Neural cell (in vitro differentiated cells): Measurements from ENCODE around the gene ANKRD10. TPM values are rescaled to one million over a fixed set of nuclear protein-coding genes. Genes with fewer than 3 reads are reported as not detected.

Source experiments
- H2AFZ ChIP-seq: fragments of 200-600, 300-800 bp; sonication (generic), shearing (Covaris generic); 2 replicates; pipeline ENCODE4 v1.6.0; 2014; ENCODE audit warnings: low read depth, mild to moderate bottlenecking, antibody characterized with exemption, low read length, moderate library complexity
- H3F3A ChIP-seq: fragments of 200-600 bp; shearing (Covaris generic); 2 replicates; pipeline ENCODE4 v1.6.1; 2016; ENCODE audit warnings: mild to moderate bottlenecking, moderate library complexity, mixed read lengths, antibody characterized with exemption, low read length; ENCODE audit not compliant: insufficient read depth, poor library complexity, severe bottlenecking
- H3K27ac ChIP-seq: fragments of 200-600, 300-800 bp; sonication (generic), shearing (Covaris generic); 2 replicates; pipeline ENCODE4 v1.5.1; 2014; ENCODE audit warnings: mild to moderate bottlenecking, low read length, moderate library complexity
- H3K27me3 ChIP-seq: fragments of 300-800, 200-600 bp; sonication (generic), shearing (Covaris generic); 2 replicates; pipeline ENCODE4 v1.6.0; 2014; ENCODE audit warnings: mild to moderate bottlenecking, low read depth, low read length, moderate library complexity; ENCODE audit not compliant: insufficient read depth
- H3K36me3 ChIP-seq: fragments of 300-800, 200-600 bp; sonication (generic), shearing (Covaris generic); 2 replicates; pipeline ENCODE4 v1.5.1; 2014; ENCODE audit warnings: mild to moderate bottlenecking, antibody characterized with exemption, low read length, moderate library complexity; ENCODE audit not compliant: insufficient read depth
- H3K4me2 ChIP-seq: fragments of 300-800, 200-600 bp; sonication (generic), shearing (Covaris generic); 2 replicates; pipeline ENCODE4 v1.6.0; 2014; ENCODE audit warnings: mild to moderate bottlenecking, low read length
- H3K4me3 ChIP-seq: fragments of 300-800, 200-600 bp; sonication (generic), shearing (Covaris generic); 2 replicates; pipeline ENCODE4 v1.5.1; 2014; ENCODE audit warnings: mild to moderate bottlenecking, low read length, moderate library complexity
- H3K79me2 ChIP-seq: fragments of 200-600 bp; shearing (Covaris generic); replicated peaks from 2 replicates; pipeline ENCODE4 v1.6.0; 2014; ENCODE audit warnings: mild to moderate bottlenecking, low read length, moderate library complexity; ENCODE audit not compliant: insufficient read depth
- H3K9ac ChIP-seq: fragments of 300-800, 200-600 bp; sonication (generic), shearing (Covaris generic); 2 replicates; pipeline ENCODE4 v1.6.1; 2016; ENCODE audit warnings: mild to moderate bottlenecking, low read length, mixed read lengths
- H3K9me2 ChIP-seq: fragments of 200-600 bp; shearing (Covaris generic); 2 replicates; pipeline ENCODE4 v1.6.1; 2016; ENCODE audit warnings: mild to moderate bottlenecking, low read length, mixed read lengths; ENCODE audit not compliant: insufficient read depth
- H3K9me3 ChIP-seq: fragments of 200-600, 300-800 bp; sonication (generic), shearing (Covaris generic); 2 replicates; pipeline ENCODE4 v1.6.1; 2016; ENCODE audit warnings: mild to moderate bottlenecking, mixed run types, low read length, moderate library complexity, mixed read lengths
- H4K20me1 ChIP-seq: fragments of 200-600 bp; shearing (Covaris generic); 2 replicates; pipeline ENCODE4 v1.6.1; 2016; ENCODE audit warnings: mild to moderate bottlenecking, mixed run types; ENCODE audit not compliant: insufficient read depth
- CTCF ChIP-seq: fragments of 450-650 bp; IDR thresholded peaks from 2 replicates; pipeline ENCODE4 v1.5.1; 2014; ENCODE audit warnings: antibody characterized with exemption, mild to moderate bottlenecking, moderate library complexity; ENCODE audit not compliant: poor library complexity, severe bottlenecking
- EP300 ChIP-seq: fragments of 450-650 bp; conservative IDR thresholded peaks from 2 replicates; pipeline ENCODE4 v1.6.1; 2014; ENCODE audit warnings: antibody characterized with exemption, mild to moderate bottlenecking, moderate library complexity; ENCODE audit not compliant: poor library complexity, severe bottlenecking
- EZH2 ChIP-seq: fragments of 200-600, 300-800 bp; shearing (Covaris generic), sonication (generic); IDR thresholded peaks from 2 replicates; pipeline ENCODE4 v1.6.1; 2014; ENCODE audit warnings: antibody characterized with exemption, low read length, borderline replicate concordance, mild to moderate bottlenecking; ENCODE audit not compliant: insufficient read depth, poor library complexity, severe bottlenecking
- MXI1 ChIP-seq: fragments of 450-650 bp; conservative IDR thresholded peaks from 2 replicates; pipeline ENCODE4 v1.6.1; 2014; ENCODE audit warnings: antibody characterized with exemption, mild to moderate bottlenecking; ENCODE audit not compliant: poor library complexity, severe bottlenecking
- POLR2AphosphoS5 ChIP-seq: IDR thresholded peaks from 2 replicates; pipeline ENCODE4 v1.6.1; 2012
- RAD21 ChIP-seq: fragments of 450-650 bp; conservative IDR thresholded peaks from 2 replicates; pipeline ENCODE4 v1.6.1; 2014; ENCODE audit warnings: antibody characterized with exemption, mild to moderate bottlenecking, moderate library complexity
- REST ChIP-seq: IDR thresholded peaks from 2 replicates; pipeline ENCODE4 v1.6.1; 2012; ENCODE audit warnings: borderline replicate concordance
- SMC3 ChIP-seq: fragments of 450-650 bp; conservative IDR thresholded peaks from 2 replicates; pipeline ENCODE4 v1.6.1; 2014; ENCODE audit warnings: antibody characterized with exemption, mild to moderate bottlenecking, moderate library complexity; ENCODE audit not compliant: poor library complexity
- TAF1 ChIP-seq: IDR thresholded peaks from 2 replicates; pipeline ENCODE4 v1.6.1; 2012; ENCODE audit warnings: low read depth
- polyA plus RNA-seq: library from polyadenylated mRNA; depleted of rRNA; stranded (reverse); fragments of >200 nt; gene quantifications from 2 replicates; pipeline ENCODE4 v1.2.3, GENCODE V29; 2014

The ANKRD10 gene
- polyA plus RNA-seq, 1 donor from 2014 or later, result 564 TPM

- no peak for TF ChIP-seq RAD21
- TF ChIP-seq TAF1, result no peak
- TF ChIP-seq POLR2AphosphoS5, result no peak
- no peak for TF ChIP-seq CTCF
- no peak for TF ChIP-seq EP300
- TF ChIP-seq EZH2, result no peak
- TF ChIP-seq MXI1, result no peak
- TF ChIP-seq SMC3, result no peak
- no peak for TF ChIP-seq REST
- no peak overlapping the region for H3K9ac ChIP-seq
- no peaks in the 10 kb centered on the region for H3K9me3 ChIP-seq
- no peaks in the 10 kb centered on the region for H3K79me2 ChIP-seq
- no peak overlapping the region for H3K27ac ChIP-seq
- H3K27me3 ChIP-seq, result no peaks in the 10 kb centered on the region
- no peak overlapping the region for H3K4me2 ChIP-seq
- H3K9me2 ChIP-seq, result no peaks in the 10 kb centered on the region
- no peaks in the 10 kb centered on the region for H4K20me1 ChIP-seq
- no peak overlapping the region for H3K4me3 ChIP-seq
- H3F3A ChIP-seq, result no peaks in the 10 kb centered on the region
- H3K36me3 ChIP-seq, result no peaks in the 10 kb centered on the region
- H2AFZ ChIP-seq, result no peak overlapping the region
Measured at GRCh38 chr13:110884517-110884916, 30.4 kb downstream of the ANKRD10 start.

GRCh38 chr13:110883542-110883941 lies 31.3 kb downstream of the ANKRD10 start:
- no peaks in the 10 kb centered on the region for H3K79me2 ChIP-seq
- no peak overlapping the region for H3K9ac ChIP-seq
- H4K20me1 ChIP-seq, result no peaks in the 10 kb centered on the region
- H3K9me3 ChIP-seq, result no peaks in the 10 kb centered on the region
- H3K27me3 ChIP-seq, result no peaks in the 10 kb centered on the region
- H3K4me2 ChIP-seq, result no peak overlapping the region
- H3K27ac ChIP-seq, result no peak overlapping the region
- H3F3A ChIP-seq, result no peaks in the 10 kb centered on the region
- no peak overlapping the region for H3K4me3 ChIP-seq
- H3K9me2 ChIP-seq, result no peaks in the 10 kb centered on the region
- H2AFZ ChIP-seq, result no peak overlapping the region
- TF ChIP-seq MXI1, result no peak
- TF ChIP-seq SMC3, result no peak
- no peak for TF ChIP-seq EP300
- no peak for TF ChIP-seq POLR2AphosphoS5
- no peak for TF ChIP-seq TAF1
- TF ChIP-seq CTCF, result no peak
- no peak for TF ChIP-seq EZH2
- TF ChIP-seq REST, result no peak
- TF ChIP-seq RAD21, result no peak
- no peaks in the 10 kb centered on the region for H3K36me3 ChIP-seq
